ENCODE results near the gene MYDGF.

Gene MYDGF

DNA sequence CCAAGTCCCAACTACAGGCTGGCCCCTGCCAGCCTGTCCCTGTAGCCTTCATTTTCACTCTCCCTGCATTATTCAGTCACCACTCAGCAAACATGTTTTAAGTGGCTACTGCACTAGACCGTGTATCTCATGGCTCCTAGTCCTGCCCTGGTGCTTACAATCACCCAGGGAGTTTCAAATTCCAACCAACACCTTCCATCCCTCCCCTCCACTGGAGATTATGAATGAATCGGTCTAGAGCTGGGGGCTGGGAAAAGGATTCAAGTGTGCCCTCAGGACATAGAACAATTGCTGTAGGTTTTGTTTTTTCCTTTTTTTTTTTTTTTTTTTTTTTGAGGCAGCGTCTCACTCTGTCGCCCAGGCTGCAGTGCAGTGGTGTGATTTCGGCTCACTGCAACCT is 45.8 kb downstream of the MYDGF start:
- Histone ChIP-seq H3K9me3 (ENCODE audit: control insufficient read depth, low read length) (no peaks in the 10 kb centered on the region), H3K27ac (ENCODE audit: low read depth, low read length, severe bottlenecking) (no peak overlapping the region), H3K4me1 (ENCODE audit: control insufficient read depth, insufficient read depth, low read length, poor library complexity, severe bottlenecking) (peaks cover 3% of the 10 kb centered on the region), H3K36me3 (ENCODE audit: control insufficient read depth, insufficient read depth, low read length) (no peaks in the 10 kb centered on the region), H3K4me3 (ENCODE audit: extremely low read depth, insufficient read depth, low read length, poor library complexity, severe bottlenecking) (no peak overlapping the region)
- 80 to 96% methylated on average over 2 to 3 of the region's 5 CpGs for WGBS, 2 experiments (ENCODE audit: insufficient coverage in 2 of 2)

- H3K4me3 ChIP-seq (ENCODE audit: extremely low read depth, insufficient read depth, low read length, poor library complexity, severe bottlenecking) = no peak overlapping the region
These were observed 47.3 kb downstream of the MYDGF start for GRCh38 chr19:4622695-4623421.

GRCh38 chr19:4620675-4621074 is 49.5 kb downstream of the MYDGF start:
- no peaks in the 10 kb centered on the region for H3K36me3 ChIP-seq (ENCODE audit: control insufficient read depth, insufficient read depth, low read length)
- H3K27ac ChIP-seq (ENCODE audit: low read depth, low read length, severe bottlenecking) = no peak overlapping the region
- H3K4me1 ChIP-seq (ENCODE audit: control insufficient read depth, insufficient read depth, low read length, poor library complexity, severe bottlenecking) = peaks cover 3% of the 10 kb centered on the region
- 50 to 75% methylated on average over 1 to 2 of the region's 2 CpGs for WGBS, 2 experiments (ENCODE audit: insufficient coverage in 2 of 2)
- no peaks in the 10 kb centered on the region for H3K9me3 ChIP-seq (ENCODE audit: control insufficient read depth, low read length)
- no peak overlapping the region for H3K4me3 ChIP-seq (ENCODE audit: extremely low read depth, insufficient read depth, low read length, poor library complexity, severe bottlenecking)

More at GRCh38 chr19:4622695-4623421, 47.3 kb downstream of the MYDGF start:
- Histone ChIP-seq H3K36me3 (ENCODE audit: control insufficient read depth, insufficient read depth, low read length) (no peaks in the 10 kb centered on the region), H3K4me1 (ENCODE audit: control insufficient read depth, insufficient read depth, low read length, poor library complexity, severe bottlenecking) (peaks cover 3% of the 10 kb centered on the region), H3K9me3 (ENCODE audit: control insufficient read depth, low read length) (no peaks in the 10 kb centered on the region), H3K27ac (ENCODE audit: low read depth, low read length, severe bottlenecking) (no peak overlapping the region)
- WGBS, 2 experiments (ENCODE audit: insufficient coverage in 2 of 2) = 67% methylated on average over 7 to 9 of the region's 12 CpGs

DNA sequence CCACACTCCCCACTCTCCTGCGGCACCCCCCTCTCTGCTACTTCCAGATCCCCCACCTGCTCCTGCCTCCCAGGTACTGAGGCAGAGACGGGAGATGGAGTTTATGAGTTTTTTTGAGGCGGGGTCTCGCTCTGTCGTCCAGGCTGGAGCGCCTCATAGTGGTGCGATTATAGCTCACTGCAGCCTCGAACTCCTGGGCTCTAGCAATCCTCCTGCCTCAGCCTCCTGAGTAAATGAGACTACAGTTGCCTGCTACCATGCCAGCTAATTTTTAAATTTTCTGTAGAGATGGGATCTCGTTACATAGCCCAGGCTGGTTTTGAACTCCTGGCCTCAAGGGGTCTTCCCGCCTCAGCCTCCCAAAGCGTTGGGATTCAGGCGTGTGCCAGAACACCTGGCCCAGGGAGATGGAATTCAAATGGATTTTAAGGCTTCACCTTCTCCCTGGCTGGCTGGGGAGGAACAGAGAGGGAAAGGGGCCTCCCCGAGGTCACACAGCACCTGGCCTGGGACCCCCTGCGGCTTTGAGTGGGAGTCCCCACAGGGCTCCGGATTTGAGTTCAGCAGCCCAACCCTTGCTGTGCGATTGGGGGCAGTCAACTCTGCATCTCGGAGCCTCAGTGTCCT is 50.4 kb downstream of the MYDGF start:
- no peak overlapping the region for H3K4me3 ChIP-seq (ENCODE audit: extremely low read depth, insufficient read depth, low read length, poor library complexity, severe bottlenecking)
- H3K4me1 ChIP-seq (ENCODE audit: control insufficient read depth, insufficient read depth, low read length, poor library complexity, severe bottlenecking) = peaks cover 3% of the 10 kb centered on the region
- 74 to 83% methylated on average over 15 of the region's 17 CpGs for WGBS, 2 experiments (ENCODE audit: insufficient coverage in 2 of 2)
- H3K27ac ChIP-seq (ENCODE audit: low read depth, low read length, severe bottlenecking) = no peak overlapping the region
- no peaks in the 10 kb centered on the region for H3K9me3 ChIP-seq (ENCODE audit: control insufficient read depth, low read length)
- H3K36me3 ChIP-seq (ENCODE audit: control insufficient read depth, insufficient read depth, low read length) = no peaks in the 10 kb centered on the region

GRCh38 chr19:4618019-4618418 is 52.1 kb downstream of the MYDGF start:
- no peaks in the 10 kb centered on the region for H3K9me3 ChIP-seq (ENCODE audit: control insufficient read depth, low read length)
- WGBS, 2 experiments (ENCODE audit: insufficient coverage in 2 of 2) = 52 to 56% methylated on average over 4 to 6 of the region's 6 CpGs
- H3K4me1 ChIP-seq (ENCODE audit: control insufficient read depth, insufficient read depth, low read length, poor library complexity, severe bottlenecking) = no peaks in the 10 kb centered on the region
- no peak overlapping the region for H3K4me3 ChIP-seq (ENCODE audit: extremely low read depth, insufficient read depth, low read length, poor library complexity, severe bottlenecking)
- no peaks in the 10 kb centered on the region for H3K36me3 ChIP-seq (ENCODE audit: control insufficient read depth, insufficient read depth, low read length)
- no peak overlapping the region for H3K27ac ChIP-seq (ENCODE audit: low read depth, low read length, severe bottlenecking)

- Histone ChIP-seq H3K4me3 (ENCODE audit: extremely low read depth, insufficient read depth, low read length, poor library complexity, severe bottlenecking) (no peak overlapping the region), H3K9me3 (ENCODE audit: control insufficient read depth, low read length) (no peaks in the 10 kb centered on the region), H3K4me1 (ENCODE audit: control insufficient read depth, insufficient read depth, low read length, poor library complexity, severe bottlenecking) (peaks cover 7% of the 10 kb centered on the region), H3K27ac (ENCODE audit: low read depth, low read length, severe bottlenecking) (no peak overlapping the region), H3K36me3 (ENCODE audit: control insufficient read depth, insufficient read depth, low read length) (no peaks in the 10 kb centered on the region)
- 93 to 98% methylated on average over 5 of the region's 8 CpGs for WGBS, 2 experiments (ENCODE audit: insufficient coverage in 2 of 2)
These were observed 56.8 kb downstream of the MYDGF start for GRCh38 chr19:4613254-4613751.

- Histone ChIP-seq H3K9me3 (ENCODE audit: control insufficient read depth, low read length) (no peaks in the 10 kb centered on the region), H3K27ac (ENCODE audit: low read depth, low read length, severe bottlenecking) (no peak overlapping the region), H3K4me1 (ENCODE audit: control insufficient read depth, insufficient read depth, low read length, poor library complexity, severe bottlenecking) (peaks cover 7% of the 10 kb centered on the region), H3K4me3 (ENCODE audit: extremely low read depth, insufficient read depth, low read length, poor library complexity, severe bottlenecking) (no peak overlapping the region), H3K36me3 (ENCODE audit: control insufficient read depth, insufficient read depth, low read length) (no peaks in the 10 kb centered on the region)
- 39 to 51% methylated on average over 13 to 14 of the region's 15 CpGs for WGBS, 2 experiments (ENCODE audit: insufficient coverage in 2 of 2)
These were observed 60.1 kb downstream of the MYDGF start for GRCh38 chr19:4609878-4610511.

Data from mesodermal cell (in vitro differentiated cells).